Measurements from ENCODE around the gene MMP23B.
A peak's percentile ranks its signal among the peaks of the same experiment; 100 is the strongest.
"Not testable (repeated sequence)": the region's sequence is repeated elsewhere in the genome, so short reads cannot be mapped to it uniquely, and the experiment has no call there.

Gene MMP23B

DNA sequence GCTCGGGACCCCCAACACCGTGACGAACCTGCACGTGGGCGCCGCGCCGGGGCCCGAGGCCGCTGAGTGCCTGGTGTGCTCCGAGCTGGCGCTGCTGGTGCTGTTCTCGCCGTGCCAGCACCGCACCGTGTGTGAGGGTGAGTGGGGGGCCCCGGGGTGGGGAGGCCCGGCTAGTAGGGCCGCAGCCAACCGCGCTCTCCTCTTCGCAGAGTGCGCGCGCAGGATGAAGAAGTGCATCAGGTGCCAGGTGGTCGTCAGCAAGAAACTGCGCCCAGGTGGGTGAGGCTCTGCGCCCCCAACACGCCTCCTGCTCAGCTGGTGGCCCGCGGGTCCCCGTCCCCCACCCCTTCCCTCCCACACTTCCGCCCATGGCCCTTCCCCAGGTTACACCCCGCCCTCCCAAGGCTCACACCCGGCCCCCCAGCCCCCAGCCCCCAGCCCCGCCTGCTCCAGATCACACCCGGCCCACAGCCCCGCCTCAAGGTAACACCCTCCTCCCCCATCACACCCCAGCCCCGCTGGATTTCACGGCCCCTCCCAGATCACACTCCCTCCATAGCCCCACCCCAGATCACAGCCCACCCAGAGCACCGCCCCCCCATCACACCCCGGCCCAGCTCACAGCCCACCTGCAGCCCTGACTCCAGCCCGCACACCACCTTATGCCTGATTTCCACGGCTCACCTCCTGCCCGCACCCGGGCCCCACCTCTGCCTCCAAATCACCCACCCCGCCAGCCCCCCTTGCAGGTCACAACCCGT, 2.4 kb upstream of the MMP23B start:
- Histone ChIP-seq H3K27me3 (ENCODE audit: insufficient read depth, low read length) (peaks cover 26% of the 10 kb centered on the region), H3K4me2 (ENCODE audit: low read length) (no peak overlapping the region), H3K4me1 (ENCODE audit: control insufficient read depth in 1 of 2, insufficient read depth in 2 of 2, low read length in 2 of 2) (peaks cover 4 to 14% of the 10 kb centered on the region in 2 experiments), H3K14ac (ENCODE audit: low read length) (no peak overlapping the region), H4K91ac (ENCODE audit: low read depth, low read length) (no peak overlapping the region), H2BK5ac (ENCODE audit: low read depth, low read length, poor library complexity) (no peak overlapping the region), H3K79me2 (ENCODE audit: control insufficient read depth, insufficient read depth, low read length, poor library complexity) (no peaks in the 10 kb centered on the region), H2AK5ac (ENCODE audit: low read length) (no peak overlapping the region), H3K18ac (ENCODE audit: low read length) (no peak overlapping the region), H4K12ac (ENCODE audit: low read depth, low read length) (no peak overlapping the region), H3K9ac (ENCODE audit: low read length) (no peak overlapping the region), H2AFZ (ENCODE audit: insufficient read depth, low read length, poor library complexity) (no peak overlapping the region), H4K8ac (ENCODE audit: low read depth, low read length) (no peak overlapping the region), H2BK12ac (ENCODE audit: low read length) (no peak overlapping the region), H3K4ac (ENCODE audit: low read depth, low read length) (no peak overlapping the region), H3K9me3 (ENCODE audit: insufficient read depth, low read depth, low read length) (peaks cover 10% of the 10 kb centered on the region), H3K79me1 (ENCODE audit: low read length) (peaks cover 4% of the 10 kb centered on the region), H3K36me3 (ENCODE audit: control insufficient read depth in 1 of 2, insufficient read depth in 2 of 2, low read length in 2 of 2) (peaks cover 16 to 28% of the 10 kb centered on the region in 2 experiments), H3K4me3 (ENCODE audit: low read depth, low read length) (peak overlapping the region; percentile 14), H2BK120ac (ENCODE audit: insufficient read depth, low read length, poor library complexity) (no peak overlapping the region), H3K23ac (ENCODE audit: low read length) (no peak overlapping the region), H3K27ac (ENCODE audit: low read depth, low read length) (no peak overlapping the region)
- DNase-seq = no peak
- no CpG with 5 or more reads among the region's 48 CpGs for WGBS (ENCODE audit: extremely low coverage, insufficient coverage, insufficient read length)

DNA sequence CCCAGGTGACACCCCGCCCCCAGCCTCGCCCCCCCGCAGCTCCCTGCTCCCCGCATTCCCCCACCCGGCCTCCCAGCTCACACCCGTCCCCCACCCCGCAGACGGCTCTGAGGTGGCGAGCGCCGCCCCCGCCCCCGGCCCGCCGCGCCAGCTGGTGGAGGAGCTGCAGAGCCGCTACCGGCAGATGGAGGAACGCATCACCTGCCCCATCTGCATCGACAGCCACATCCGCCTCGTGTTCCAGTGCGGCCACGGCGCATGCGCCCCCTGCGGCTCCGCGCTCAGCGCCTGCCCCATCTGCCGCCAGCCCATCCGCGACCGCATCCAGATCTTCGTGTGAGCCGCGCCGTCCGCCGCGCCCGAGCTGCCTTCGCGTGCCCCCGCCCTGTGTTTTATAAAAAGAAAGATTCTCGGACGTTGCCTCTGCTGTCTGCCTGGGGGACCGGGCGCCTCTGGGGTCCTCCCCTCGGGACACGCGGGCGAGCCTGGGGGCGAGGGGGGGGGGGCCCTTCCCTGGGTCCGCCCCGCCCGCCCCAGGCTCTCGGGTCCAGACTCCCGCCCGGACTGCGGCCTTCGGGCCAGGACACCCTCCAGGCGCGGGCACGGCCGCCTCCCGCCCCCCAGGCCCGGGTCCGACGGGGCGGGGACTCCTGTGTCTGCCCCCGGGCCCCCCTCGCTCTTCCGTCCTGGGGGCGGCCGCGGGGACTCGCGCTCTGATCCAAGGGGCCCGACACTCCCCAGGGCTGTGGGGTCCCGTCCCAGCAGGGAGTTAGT, 1.6 kb upstream of the MMP23B start:
- Histone ChIP-seq H3K4ac (ENCODE audit: low read depth, low read length) (no peak overlapping the region), H3K9me3 (ENCODE audit: insufficient read depth, low read depth, low read length) (peaks cover 10% of the 10 kb centered on the region), H2BK12ac (ENCODE audit: low read length) (no peak overlapping the region), H3K27me3 (ENCODE audit: insufficient read depth, low read length) (peaks cover 26% of the 10 kb centered on the region), H3K4me3 (ENCODE audit: low read depth, low read length) (no peak overlapping the region), H2BK120ac (ENCODE audit: insufficient read depth, low read length, poor library complexity) (no peak overlapping the region), H3K79me1 (ENCODE audit: low read length) (peaks cover 4% of the 10 kb centered on the region), H3K23ac (ENCODE audit: low read length) (no peak overlapping the region), H2BK5ac (ENCODE audit: low read depth, low read length, poor library complexity) (no peak overlapping the region), H4K12ac (ENCODE audit: low read depth, low read length) (no peak overlapping the region), H4K91ac (ENCODE audit: low read depth, low read length) (no peak overlapping the region), H3K4me2 (ENCODE audit: low read length) (no peak overlapping the region), H3K4me1 (ENCODE audit: control insufficient read depth in 1 of 2, insufficient read depth in 2 of 2, low read length in 2 of 2) (peaks cover 4 to 14% of the 10 kb centered on the region in 2 experiments), H4K8ac (ENCODE audit: low read depth, low read length) (no peak overlapping the region), H3K36me3 (ENCODE audit: control insufficient read depth in 1 of 2, insufficient read depth in 2 of 2, low read length in 2 of 2) (peaks cover 16 to 22% of the 10 kb centered on the region in 2 experiments), H2AK5ac (ENCODE audit: low read length) (no peak overlapping the region), H3K9ac (ENCODE audit: low read length) (no peak overlapping the region), H2AFZ (ENCODE audit: insufficient read depth, low read length, poor library complexity) (no peak overlapping the region), H3K18ac (ENCODE audit: low read length) (no peak overlapping the region), H3K79me2 (ENCODE audit: control insufficient read depth, insufficient read depth, low read length, poor library complexity) (no peaks in the 10 kb centered on the region), H3K14ac (ENCODE audit: low read length) (no peak overlapping the region), H3K27ac (ENCODE audit: low read depth, low read length) (no peak overlapping the region)
- WGBS (ENCODE audit: extremely low coverage, insufficient coverage, insufficient read length) = no CpG with 5 or more reads among the region's 81 CpGs
- peak; percentile 84 to 87 for DNase-seq

GRCh38 chr1:1630965-1631781, 800 bp upstream of the MMP23B start:
- H3K4ac ChIP-seq (ENCODE audit: low read depth, low read length) = no peak overlapping the region
- H2BK12ac ChIP-seq (ENCODE audit: low read length) = no peak overlapping the region
- H3K27me3 ChIP-seq (ENCODE audit: insufficient read depth, low read length) = peaks cover 26% of the 10 kb centered on the region
- no peak for DNase-seq
- H3K79me1 ChIP-seq (ENCODE audit: low read length) = peaks cover 4% of the 10 kb centered on the region
- H2BK120ac ChIP-seq (ENCODE audit: insufficient read depth, low read length, poor library complexity) = no peak overlapping the region
- no CpG with 5 or more reads among the region's 79 CpGs for WGBS (ENCODE audit: extremely low coverage, insufficient coverage, insufficient read length)
- H3K4me1 ChIP-seq (ENCODE audit: control insufficient read depth in 1 of 2, insufficient read depth in 2 of 2, low read length in 2 of 2) = peaks cover 4 to 14% of the 10 kb centered on the region in 2 experiments
- H3K79me2 ChIP-seq (ENCODE audit: control insufficient read depth, insufficient read depth, low read length, poor library complexity) = no peaks in the 10 kb centered on the region
- no peak overlapping the region for H4K12ac ChIP-seq (ENCODE audit: low read depth, low read length)
- H3K23ac ChIP-seq (ENCODE audit: low read length) = no peak overlapping the region
- H3K9ac ChIP-seq (ENCODE audit: low read length) = no peak overlapping the region
- no peak overlapping the region for H3K14ac ChIP-seq (ENCODE audit: low read length)
- H2AFZ ChIP-seq (ENCODE audit: insufficient read depth, low read length, poor library complexity) = no peak overlapping the region
- H4K8ac ChIP-seq (ENCODE audit: low read depth, low read length) = no peak overlapping the region
- H4K91ac ChIP-seq (ENCODE audit: low read depth, low read length) = peak overlapping the region; percentile 70
- H3K4me3 ChIP-seq (ENCODE audit: low read depth, low read length) = no peak overlapping the region
- H3K36me3 ChIP-seq (ENCODE audit: control insufficient read depth in 1 of 2, insufficient read depth in 2 of 2, low read length in 2 of 2) = peaks cover 16 to 22% of the 10 kb centered on the region in 2 experiments
- peaks cover 10% of the 10 kb centered on the region for H3K9me3 ChIP-seq (ENCODE audit: insufficient read depth, low read depth, low read length)
- no peak overlapping the region for H2AK5ac ChIP-seq (ENCODE audit: low read length)
- H2BK5ac ChIP-seq (ENCODE audit: low read depth, low read length, poor library complexity) = no peak overlapping the region
- H3K18ac ChIP-seq (ENCODE audit: low read length) = no peak overlapping the region
- H3K4me2 ChIP-seq (ENCODE audit: low read length) = peak overlapping the region; percentile 56
- no peak overlapping the region for H3K27ac ChIP-seq (ENCODE audit: low read depth, low read length)

DNA sequence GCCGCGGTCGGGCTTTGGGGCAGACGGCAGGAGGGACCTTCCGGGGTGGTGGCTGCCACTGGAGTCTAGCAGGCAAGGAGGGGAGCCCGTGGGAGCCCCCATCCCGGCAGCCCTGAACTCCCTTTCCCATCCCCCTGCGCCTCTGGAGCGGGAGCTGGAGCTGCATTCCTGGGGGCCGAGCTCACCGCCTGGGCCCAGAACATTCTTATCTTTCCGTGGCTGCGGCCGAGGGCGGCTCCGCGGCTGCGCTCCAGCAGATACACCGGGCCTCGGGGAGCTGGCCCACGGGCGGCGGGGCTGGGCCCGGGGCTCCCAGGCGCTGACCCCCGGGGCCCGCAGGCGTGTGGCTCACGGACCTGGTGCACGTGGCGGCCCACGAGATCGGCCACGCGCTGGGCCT, 1.4 kb downstream of the MMP23B start:
- not testable (repeated sequence) for H3K79me1 ChIP-seq (ENCODE audit: low read length); H3K14ac ChIP-seq (ENCODE audit: low read length); H3K27ac ChIP-seq (ENCODE audit: low read depth, low read length); DNase-seq; H2BK5ac ChIP-seq (ENCODE audit: low read depth, low read length, poor library complexity); H2BK12ac ChIP-seq (ENCODE audit: low read length); H3K4ac ChIP-seq (ENCODE audit: low read depth, low read length); H3K18ac ChIP-seq (ENCODE audit: low read length); H3K79me2 ChIP-seq (ENCODE audit: control insufficient read depth, insufficient read depth, low read length, poor library complexity); H2BK120ac ChIP-seq (ENCODE audit: insufficient read depth, low read length, poor library complexity); H4K8ac ChIP-seq (ENCODE audit: low read depth, low read length); H4K12ac ChIP-seq (ENCODE audit: low read depth, low read length); H3K4me3 ChIP-seq (ENCODE audit: low read depth, low read length); H3K4me2 ChIP-seq (ENCODE audit: low read length); H2AFZ ChIP-seq (ENCODE audit: insufficient read depth, low read length, poor library complexity); H4K91ac ChIP-seq (ENCODE audit: low read depth, low read length); H3K9ac ChIP-seq (ENCODE audit: low read length); H3K23ac ChIP-seq (ENCODE audit: low read length); H2AK5ac ChIP-seq (ENCODE audit: low read length)
- peaks cover 4 to 14% of the 10 kb centered on the region in 2 experiments for H3K4me1 ChIP-seq (ENCODE audit: control insufficient read depth in 1 of 2, insufficient read depth in 2 of 2, low read length in 2 of 2)
- WGBS (ENCODE audit: extremely low coverage, insufficient coverage, insufficient read length) = no CpG with 5 or more reads among the region's 35 CpGs
- H3K27me3 ChIP-seq (ENCODE audit: insufficient read depth, low read length) = peaks cover 26% of the 10 kb centered on the region
- H3K36me3 ChIP-seq (ENCODE audit: control insufficient read depth in 1 of 2, insufficient read depth in 2 of 2, low read length in 2 of 2) = peaks cover 20 to 24% of the 10 kb centered on the region in 2 experiments
- peaks cover 10% of the 10 kb centered on the region for H3K9me3 ChIP-seq (ENCODE audit: insufficient read depth, low read depth, low read length)

All from trophoblast cell (in vitro differentiated cells and primary cell).